Parathyroid adenoma (tissue), 2 donors: ENCODE results near the gene TBX4.
"Not testable (repeated sequence)": the region's sequence is repeated elsewhere in the genome, so short reads cannot be mapped to it uniquely, and the experiment has no call there.

Experiments used
- H2AFZ ChIP-seq: fragments of 300-600 bp; sonication (generic); one replicate; pipeline ENCODE4 v1.7.0; 2017; ENCODE audit warnings: antibody characterized with exemption, mild to moderate bottlenecking
- H3K27ac ChIP-seq: fragments of 300-600 bp; sonication (generic); one replicate; pipeline ENCODE4 v1.7.0; 2017
- H3K27me3 ChIP-seq: fragments of 300-600 bp; sonication (generic); one replicate; pipeline ENCODE4 v1.7.0; 2017; ENCODE audit warnings: low read length; ENCODE audit not compliant: control insufficient read depth, insufficient read depth
- H3K36me3 ChIP-seq: fragments of 300-600 bp; sonication (generic); one replicate; pipeline ENCODE4 v1.7.0; 2017; ENCODE audit warnings: low read length; ENCODE audit not compliant: control insufficient read depth, insufficient read depth
- H3K4me1 ChIP-seq: fragments of 300-600 bp; sonication (generic); one replicate; pipeline ENCODE4 v1.7.0; 2017; ENCODE audit warnings: control low read depth
- H3K4me2 ChIP-seq: fragments of 300-600 bp; sonication (generic); one replicate; pipeline ENCODE4 v1.7.0; 2017; ENCODE audit warnings: low read length
- H3K4me3 ChIP-seq: fragments of 300-600 bp; sonication (generic); one replicate; pipeline ENCODE4 v1.7.0; 2017; ENCODE audit warnings: low read depth, low read length
- H3K79me2 ChIP-seq: fragments of 300-600 bp; sonication (generic); one replicate; pipeline ENCODE4 v1.7.0; 2017; ENCODE audit warnings: control low read depth
- H3K9ac ChIP-seq: fragments of 300-600 bp; sonication (generic); one replicate; pipeline ENCODE4 v1.7.0; 2017; ENCODE audit warnings: mild to moderate bottlenecking
- H3K9me3 ChIP-seq: fragments of 300-600 bp; sonication (generic); one replicate; pipeline ENCODE4 v1.7.0; 2017; ENCODE audit warnings: low read length; ENCODE audit not compliant: control insufficient read depth
- CTCF ChIP-seq: fragments of 300-600 bp; sonication (generic); IDR thresholded peaks from one replicate; pipeline ENCODE4 v1.7.0; 2017; ENCODE audit warnings: antibody characterized with exemption, mild to moderate bottlenecking
- donor health status: primary hyperparathyroidism.

The TBX4 gene

DNA sequence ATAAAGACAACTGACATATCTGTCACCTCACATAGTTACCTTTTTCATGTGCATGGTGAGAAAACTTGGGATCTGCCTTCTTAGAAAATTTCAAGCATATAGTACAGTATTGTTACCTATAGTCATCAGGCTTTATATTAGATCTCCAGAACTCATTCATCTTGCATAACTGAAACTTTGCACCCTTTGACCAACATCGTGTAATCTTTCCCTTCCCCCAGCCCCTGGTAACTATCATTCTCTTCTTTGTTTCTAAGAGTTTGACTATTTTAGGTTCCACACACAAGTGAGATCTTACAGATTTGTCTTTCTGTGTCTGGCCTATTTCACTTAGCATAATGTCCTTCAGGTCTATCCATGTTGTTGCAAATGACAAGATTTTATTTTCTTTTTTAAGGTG, 22.9 kb upstream of the TBX4 start:
- no peaks in the 10 kb centered on the region for H3K9me3 ChIP-seq
- H3K79me2 ChIP-seq: no peaks in the 10 kb centered on the region
- TF ChIP-seq CTCF: no peak
- no peak overlapping the region for H3K9ac ChIP-seq
- H3K36me3 ChIP-seq: no peaks in the 10 kb centered on the region
- no peaks in the 10 kb centered on the region for H3K4me1 ChIP-seq
- H3K4me3 ChIP-seq: no peak overlapping the region
- no peak overlapping the region for H3K27ac ChIP-seq
- H2AFZ ChIP-seq: no peak overlapping the region
- no peaks in the 10 kb centered on the region for H3K27me3 ChIP-seq
- H3K4me2 ChIP-seq: no peak overlapping the region

DNA sequence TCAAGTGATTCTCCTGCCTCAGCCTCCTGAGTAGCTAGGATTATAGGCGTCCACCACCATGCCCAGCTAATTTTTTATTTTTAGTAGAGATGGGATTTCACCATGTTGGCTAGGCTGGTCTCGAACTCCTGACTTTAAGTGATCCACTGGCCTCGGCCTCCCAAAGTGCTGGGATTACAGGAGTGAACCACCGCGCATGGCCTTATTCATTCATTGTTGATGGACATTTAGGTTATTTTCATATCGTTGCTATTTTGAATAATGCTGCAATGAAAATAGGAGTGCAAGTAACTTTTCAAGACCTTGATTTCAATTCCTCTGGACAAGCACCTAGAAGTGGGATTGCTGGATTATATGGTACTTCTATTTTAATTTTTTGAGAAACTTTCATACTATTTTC, 22.4 kb upstream of the TBX4 start:
- H3K4me3 ChIP-seq, H3K9me3 ChIP-seq, H3K27me3 ChIP-seq, H3K79me2 ChIP-seq, H3K4me1 ChIP-seq, H2AFZ ChIP-seq, H3K27ac ChIP-seq, H3K36me3 ChIP-seq, H3K9ac ChIP-seq, H3K4me2 ChIP-seq: not testable (repeated sequence)

DNA sequence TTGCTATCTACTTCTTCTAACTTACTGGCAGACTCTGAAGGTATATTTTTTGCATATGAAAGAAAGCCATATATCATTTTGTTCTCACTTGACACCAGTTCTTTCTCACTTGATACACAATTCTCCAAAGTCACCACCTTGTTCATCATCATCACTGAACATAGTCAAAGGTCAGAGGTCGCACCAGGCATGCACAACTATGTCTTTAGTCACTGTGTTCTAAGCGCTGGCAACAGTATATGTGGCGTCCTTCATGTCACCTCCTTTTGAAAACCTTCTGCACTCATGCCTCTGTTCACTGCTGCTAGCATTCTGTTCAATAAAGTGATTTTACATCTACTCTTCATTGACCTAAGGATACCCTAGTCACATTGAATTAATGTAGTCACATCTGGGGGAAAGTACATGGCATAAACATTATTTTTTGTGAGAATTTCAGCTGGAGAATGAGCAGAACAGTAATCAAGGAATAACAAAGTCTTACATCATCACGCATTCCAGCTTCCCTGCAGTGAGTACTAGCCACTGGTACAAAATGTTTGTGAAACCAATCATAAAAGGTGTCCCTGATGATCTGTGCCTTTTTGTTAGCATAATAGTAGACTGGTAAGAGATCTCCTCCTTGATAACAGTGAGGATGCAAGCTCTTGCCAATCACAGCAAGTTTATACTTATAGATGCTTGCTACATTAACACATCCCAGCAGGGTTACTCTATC, 20.5 kb upstream of the TBX4 start:
- no peaks in the 10 kb centered on the region for H3K4me1 ChIP-seq
- H2AFZ ChIP-seq: no peak overlapping the region
- TF ChIP-seq CTCF: no peak
- H3K79me2 ChIP-seq: no peaks in the 10 kb centered on the region
- no peak overlapping the region for H3K4me3 ChIP-seq
- H3K4me2 ChIP-seq: no peak overlapping the region
- H3K9ac ChIP-seq: no peak overlapping the region
- H3K36me3 ChIP-seq: no peaks in the 10 kb centered on the region
- no peaks in the 10 kb centered on the region for H3K27me3 ChIP-seq
- peaks cover 5% of the 10 kb centered on the region for H3K9me3 ChIP-seq
- no peak overlapping the region for H3K27ac ChIP-seq

DNA sequence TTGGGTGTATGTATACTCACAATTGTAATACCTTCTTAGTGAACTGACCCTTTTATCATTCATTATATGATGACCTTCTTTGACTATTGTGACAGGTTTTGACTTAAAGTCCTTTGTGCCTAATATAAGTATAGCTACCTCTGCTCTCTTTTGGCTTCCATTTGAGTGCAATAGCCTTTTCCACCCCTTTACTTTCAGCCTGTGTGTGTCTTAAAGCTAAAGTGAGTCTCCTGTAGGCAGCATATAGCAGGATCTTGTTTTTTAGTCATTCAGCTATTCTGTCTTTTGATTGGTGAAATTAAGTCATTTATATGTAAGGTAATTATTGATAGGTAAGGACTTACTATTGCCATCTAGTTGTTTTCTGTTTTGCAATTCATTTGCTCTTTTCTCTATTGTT, 15.9 kb upstream of the TBX4 start:
- Histone ChIP-seq H2AFZ (no peak overlapping the region), H3K9ac (no peak overlapping the region), H3K27ac (no peak overlapping the region), H3K9me3 (peaks cover 5% of the 10 kb centered on the region), H3K4me3 (no peak overlapping the region), H3K4me2 (no peak overlapping the region), H3K36me3 (no peaks in the 10 kb centered on the region), H3K27me3 (no peaks in the 10 kb centered on the region), H3K4me1 (no peaks in the 10 kb centered on the region), H3K79me2 (no peaks in the 10 kb centered on the region)
- TF ChIP-seq CTCF: no peak

- Histone ChIP-seq H3K4me3 (no peak overlapping the region), H3K4me2 (no peak overlapping the region), H3K79me2 (no peaks in the 10 kb centered on the region), H3K27ac (no peak overlapping the region), H3K27me3 (no peaks in the 10 kb centered on the region), H3K36me3 (no peaks in the 10 kb centered on the region), H3K4me1 (no peaks in the 10 kb centered on the region), H3K9me3 (peaks cover 5% of the 10 kb centered on the region), H2AFZ (no peak overlapping the region), H3K9ac (no peak overlapping the region)
- TF ChIP-seq CTCF: no peak
These were observed 15.1 kb upstream of the TBX4 start for GRCh38 chr17:61436995-61437704.
